ENCODE measurements around the gene SNRNP200.

The SNRNP200 gene

DNA sequence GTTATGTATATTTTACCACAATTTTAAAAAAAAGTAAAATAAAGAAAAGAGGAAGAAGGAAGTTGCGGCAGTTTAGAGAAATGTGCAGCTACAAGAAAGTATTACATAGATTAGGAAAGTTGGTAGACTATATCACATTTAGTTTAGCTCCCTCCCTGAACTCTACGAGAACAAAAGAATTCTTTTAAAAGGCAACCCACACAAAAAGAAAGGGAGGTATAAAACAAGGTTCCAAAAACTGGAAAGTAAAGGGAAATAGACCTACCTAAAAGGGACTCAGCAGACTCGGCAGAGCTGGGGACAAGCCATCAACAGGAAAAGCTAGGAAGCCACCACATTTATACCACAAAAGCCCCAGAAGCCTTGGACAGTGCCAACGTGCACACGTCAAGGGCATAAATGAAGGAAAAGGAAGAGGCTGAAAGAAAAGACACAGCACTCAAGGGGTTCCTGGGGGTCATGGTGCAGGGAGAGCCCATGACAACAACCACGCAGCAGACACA lies 48.7 kb downstream of the SNRNP200 start:
- DNase-seq (ENCODE audit: insufficient read length) (no peak), FAIRE-seq (no peak)
- TF ChIP-seq POLR2AphosphoS5 (IDR thresholded peaks at IDR 0.05; ENCODE audit: low read depth, low read length) (no peak), POLR2A (IDR thresholded peaks at IDR 0.05; ENCODE audit: low read depth, low read length) (no peak)

DNA sequence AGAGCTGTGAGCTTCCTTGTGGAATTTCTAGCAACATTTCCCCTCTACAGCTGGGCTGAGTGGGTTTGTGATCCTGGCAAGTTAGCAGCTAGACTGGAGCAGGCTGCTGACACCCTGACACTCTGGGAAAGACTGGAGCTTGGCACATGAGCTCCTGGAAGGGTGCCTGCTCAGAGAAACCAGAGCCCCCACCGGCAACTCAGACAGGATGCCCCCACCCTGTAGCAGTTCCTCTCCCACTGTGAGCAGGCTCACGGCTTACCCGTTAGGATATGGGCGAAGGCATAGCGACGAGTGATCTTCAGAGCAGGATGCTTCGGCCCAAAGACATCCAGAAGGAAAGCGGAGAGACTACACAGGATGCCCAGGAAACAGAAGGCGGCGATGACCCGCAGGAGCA lies 50.8 kb downstream of the SNRNP200 start:
- no peak for TF ChIP-seq POLR2A (IDR thresholded peaks at IDR 0.05; ENCODE audit: low read depth, low read length)
- TF ChIP-seq POLR2AphosphoS5 (IDR thresholded peaks at IDR 0.05; ENCODE audit: low read depth, low read length): no peak
- TF ChIP-seq TAF1 (IDR thresholded peaks at IDR 0.05; ENCODE audit: borderline replicate concordance, low read depth, low read length): no peak
- DNase-seq (ENCODE audit: insufficient read length): no peak
- FAIRE-seq: no peak

DNA sequence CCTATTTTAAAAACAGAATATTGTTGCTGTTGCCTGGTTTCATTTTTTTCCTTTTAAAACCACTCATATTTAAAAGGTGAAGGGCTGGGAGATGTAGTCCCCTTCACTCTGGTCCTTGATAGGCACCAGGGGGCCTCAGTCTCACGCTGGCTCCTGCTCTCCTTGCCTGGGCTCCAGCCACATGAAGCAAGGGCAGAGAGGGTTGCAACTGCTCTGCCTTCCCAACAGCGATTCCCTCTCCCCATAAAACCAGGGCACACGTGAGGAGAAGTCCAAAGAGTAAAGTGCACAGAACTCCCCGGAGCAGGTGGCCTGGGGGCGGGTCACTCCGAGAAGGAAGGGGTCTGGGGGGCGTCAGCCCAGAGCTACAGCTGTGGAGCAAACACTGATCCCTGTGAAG lies 52.3 kb downstream of the SNRNP200 start:
- FAIRE-seq: no peak
- DNase-seq (ENCODE audit: insufficient read length): no peak
- TF ChIP-seq POLR2AphosphoS5 (IDR thresholded peaks at IDR 0.05; ENCODE audit: low read depth, low read length): no peak
- no peak for TF ChIP-seq TAF1 (IDR thresholded peaks at IDR 0.05; ENCODE audit: borderline replicate concordance, low read depth, low read length)
- no peak for TF ChIP-seq POLR2A (IDR thresholded peaks at IDR 0.05; ENCODE audit: low read depth, low read length)

- FAIRE-seq (no peak), DNase-seq (ENCODE audit: insufficient read length) (no peak)
- TF ChIP-seq POLR2A (IDR thresholded peaks at IDR 0.05; ENCODE audit: low read depth, low read length) (no peak), POLR2AphosphoS5 (IDR thresholded peaks at IDR 0.05; ENCODE audit: low read depth, low read length) (no peak), TAF1 (IDR thresholded peaks at IDR 0.05; ENCODE audit: borderline replicate concordance, low read depth, low read length) (no peak)
Observed at GRCh38 chr2:96252526-96252925, 52.8 kb downstream of the SNRNP200 start.

- DNase-seq (ENCODE audit: insufficient read length) (no peak), FAIRE-seq (no peak)
- TF ChIP-seq TAF1 (IDR thresholded peaks at IDR 0.05; ENCODE audit: borderline replicate concordance, low read depth, low read length) (no peak), POLR2AphosphoS5 (IDR thresholded peaks at IDR 0.05; ENCODE audit: low read depth, low read length) (no peak; the same call in 1 of the 2 replicates)
Observed at GRCh38 chr2:96251721-96252292, 53.5 kb downstream of the SNRNP200 start.

- TF ChIP-seq TAF1 (IDR thresholded peaks at IDR 0.05; ENCODE audit: borderline replicate concordance, low read depth, low read length): no peak
- TF ChIP-seq POLR2A (IDR thresholded peaks at IDR 0.05; ENCODE audit: low read depth, low read length): no peak; the same call in 1 of the 2 replicates
- no peak; the same call in 1 of the 2 replicates for TF ChIP-seq POLR2AphosphoS5 (IDR thresholded peaks at IDR 0.05; ENCODE audit: low read depth, low read length)
- FAIRE-seq (no peak), DNase-seq (ENCODE audit: insufficient read length) (no peak)
Observed at GRCh38 chr2:96250188-96250587, 55.2 kb downstream of the SNRNP200 start.

DNA sequence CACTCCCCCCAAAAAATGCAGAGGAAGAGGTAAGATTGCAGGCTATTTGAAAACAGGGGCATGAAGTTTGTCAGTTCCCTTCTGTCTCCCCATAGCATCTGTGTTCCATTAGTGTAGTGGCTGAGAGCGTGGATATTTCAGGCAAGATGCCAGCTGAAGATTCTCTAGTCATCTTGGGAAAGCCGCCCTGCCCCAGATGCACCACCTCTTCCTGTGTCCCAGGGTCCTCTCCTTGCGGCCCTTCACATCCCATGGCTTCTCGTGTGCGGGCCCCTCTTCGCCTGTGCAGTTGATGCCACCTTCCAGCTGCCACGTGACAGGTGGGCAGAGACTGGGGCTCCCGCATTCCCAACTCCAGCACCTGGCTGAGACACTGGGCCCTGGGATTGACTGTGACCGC lies 55.7 kb downstream of the SNRNP200 start:
- DNase-seq (ENCODE audit: insufficient read length): no peak
- TF ChIP-seq POLR2AphosphoS5 (IDR thresholded peaks at IDR 0.05; ENCODE audit: low read depth, low read length) (no peak; the same call in 1 of the 2 replicates), POLR2A (IDR thresholded peaks at IDR 0.05; ENCODE audit: low read depth, low read length) (peak; percentile 17; the same call in 1 of the 2 replicates)
- no peak for FAIRE-seq

DNA sequence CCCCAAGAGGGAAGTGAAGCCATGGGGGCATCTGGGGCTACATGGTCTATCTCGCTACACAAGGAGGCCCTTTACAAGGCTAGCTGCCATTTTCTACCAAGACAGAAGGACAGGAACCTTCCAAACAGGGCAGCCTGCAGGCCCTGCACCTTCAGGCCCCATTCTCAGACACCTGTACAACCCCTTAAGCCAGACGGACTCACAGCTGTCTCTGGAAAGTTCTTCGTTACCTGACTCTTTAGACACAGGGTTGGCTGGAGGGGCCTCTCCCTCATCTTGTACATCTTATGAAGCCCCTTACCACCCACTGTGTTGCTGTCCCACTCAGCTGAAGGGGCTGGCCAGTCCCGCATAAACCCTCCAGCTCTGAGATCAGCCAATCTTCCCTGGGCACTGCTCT lies 56.7 kb downstream of the SNRNP200 start:
- DNase-seq (ENCODE audit: insufficient read length) (no peak), FAIRE-seq (no peak)
- no peak for TF ChIP-seq TAF1 (IDR thresholded peaks at IDR 0.05; ENCODE audit: borderline replicate concordance, low read depth, low read length)
- no peak for TF ChIP-seq POLR2AphosphoS5 (IDR thresholded peaks at IDR 0.05; ENCODE audit: low read depth, low read length)
- TF ChIP-seq POLR2A (IDR thresholded peaks at IDR 0.05; ENCODE audit: low read depth, low read length): no peak

DNA sequence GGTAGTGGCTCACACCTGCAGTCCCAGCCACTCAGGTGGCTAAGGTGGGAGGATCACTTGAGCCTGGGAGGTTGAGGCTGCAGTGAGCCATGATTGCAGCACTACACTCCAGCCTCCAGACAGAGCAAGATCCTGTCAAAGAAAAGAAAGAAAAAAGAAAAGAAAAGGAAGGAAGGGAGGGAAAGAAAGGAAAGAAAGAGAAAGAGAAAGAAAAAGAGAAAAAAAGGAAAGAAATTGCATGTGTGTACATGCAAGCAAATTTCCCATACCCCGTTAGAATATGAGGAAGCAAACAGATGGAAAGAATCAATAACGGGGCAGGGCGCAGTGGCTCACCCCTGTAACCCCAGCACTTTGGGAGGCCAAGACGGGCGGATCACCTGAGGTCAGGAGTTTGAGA lies 57.5 kb downstream of the SNRNP200 start:
- FAIRE-seq (no peak), DNase-seq (ENCODE audit: insufficient read length) (no peak)
- TF ChIP-seq POLR2A (IDR thresholded peaks at IDR 0.05; ENCODE audit: low read depth, low read length) (no peak), POLR2AphosphoS5 (IDR thresholded peaks at IDR 0.05; ENCODE audit: low read depth, low read length) (no peak), TAF1 (IDR thresholded peaks at IDR 0.05; ENCODE audit: borderline replicate concordance, low read depth, low read length) (no peak)

DNA sequence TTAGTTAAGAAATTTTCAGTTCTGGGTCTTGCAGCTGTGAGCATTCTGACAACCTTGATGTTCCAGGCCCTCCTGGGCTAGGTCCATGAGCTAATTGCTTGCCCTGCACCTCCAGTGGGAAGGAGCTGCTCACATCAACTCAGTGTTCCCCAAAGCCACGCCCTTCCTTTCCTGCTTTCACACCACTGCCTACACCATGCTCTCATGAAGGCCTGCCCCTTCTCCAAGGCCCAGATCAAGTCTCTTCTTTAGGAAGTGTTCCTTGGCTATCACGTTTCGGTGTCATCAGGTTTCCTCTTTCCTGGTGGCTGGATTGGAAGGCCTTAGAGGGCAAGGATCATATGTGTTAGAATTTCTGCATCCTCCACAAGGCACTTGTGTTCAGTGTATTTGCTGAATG lies 58.3 kb downstream of the SNRNP200 start:
- DNase-seq (ENCODE audit: insufficient read length): no peak
- no peak for TF ChIP-seq POLR2A (IDR thresholded peaks at IDR 0.05; ENCODE audit: low read depth, low read length)
- no peak for TF ChIP-seq POLR2AphosphoS5 (IDR thresholded peaks at IDR 0.05; ENCODE audit: low read depth, low read length)
- TF ChIP-seq TAF1 (IDR thresholded peaks at IDR 0.05; ENCODE audit: borderline replicate concordance, low read depth, low read length): no peak
- no peak for FAIRE-seq

DNA sequence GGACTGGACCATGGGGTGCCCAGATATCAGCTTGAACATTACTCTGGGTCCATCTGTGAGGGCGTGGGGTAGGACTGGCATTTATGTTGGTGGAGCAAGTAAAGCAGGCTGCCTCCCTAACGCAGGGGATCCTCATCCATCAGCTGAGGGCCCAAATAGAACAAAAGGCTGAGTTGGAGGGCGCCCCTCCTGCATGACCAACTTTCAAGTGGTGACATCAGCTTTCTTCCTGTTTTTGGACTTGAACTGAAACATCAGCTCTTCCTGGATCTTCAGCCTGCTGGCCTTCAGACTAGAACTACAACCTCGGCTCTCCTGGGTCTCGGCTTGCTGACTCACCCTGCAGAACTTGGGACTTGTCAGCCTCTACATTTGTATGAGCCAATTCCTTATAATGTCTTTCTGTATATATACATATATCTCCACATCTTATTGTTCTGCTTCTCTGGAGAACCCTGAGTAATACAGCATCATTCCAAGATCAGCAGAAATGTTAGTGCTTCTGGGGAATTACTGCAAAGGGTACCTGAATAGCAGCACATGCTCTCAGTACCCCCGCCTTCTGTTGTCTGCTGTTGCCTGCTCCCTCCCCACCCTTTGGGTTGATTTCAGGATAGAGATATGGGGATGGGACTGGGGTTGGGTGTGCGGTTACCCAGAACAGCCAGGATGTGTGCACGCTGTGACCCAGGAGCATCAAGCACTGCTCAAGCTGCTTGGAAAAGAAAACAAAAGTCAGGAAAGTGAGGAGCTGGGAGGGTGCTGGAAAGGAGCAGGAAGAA lies 59.5 kb downstream of the SNRNP200 start:
- TF ChIP-seq POLR2AphosphoS5 (IDR thresholded peaks at IDR 0.05; ENCODE audit: low read depth, low read length): no peak
- no peak for DNase-seq (ENCODE audit: insufficient read length)
- FAIRE-seq: no peak

GRCh38 chr2:96243843-96244242 lies 61.5 kb downstream of the SNRNP200 start:
- TF ChIP-seq TAF1 (IDR thresholded peaks at IDR 0.05; ENCODE audit: borderline replicate concordance, low read depth, low read length) (no peak), POLR2A (IDR thresholded peaks at IDR 0.05; ENCODE audit: low read depth, low read length) (no peak), POLR2AphosphoS5 (IDR thresholded peaks at IDR 0.05; ENCODE audit: low read depth, low read length) (no peak)
- FAIRE-seq: no peak
- DNase-seq (ENCODE audit: insufficient read length): no peak
